Epidermal melanocyte (primary cell): ENCODE measurements around the gene MYRIP.

Experiments used
- DNase-seq: peaks from one replicate; pipeline ENCODE4 v3.0.0; 2011; ENCODE audit warnings: low spot score; ENCODE audit not compliant: insufficient read length

Gene MYRIP

DNA sequence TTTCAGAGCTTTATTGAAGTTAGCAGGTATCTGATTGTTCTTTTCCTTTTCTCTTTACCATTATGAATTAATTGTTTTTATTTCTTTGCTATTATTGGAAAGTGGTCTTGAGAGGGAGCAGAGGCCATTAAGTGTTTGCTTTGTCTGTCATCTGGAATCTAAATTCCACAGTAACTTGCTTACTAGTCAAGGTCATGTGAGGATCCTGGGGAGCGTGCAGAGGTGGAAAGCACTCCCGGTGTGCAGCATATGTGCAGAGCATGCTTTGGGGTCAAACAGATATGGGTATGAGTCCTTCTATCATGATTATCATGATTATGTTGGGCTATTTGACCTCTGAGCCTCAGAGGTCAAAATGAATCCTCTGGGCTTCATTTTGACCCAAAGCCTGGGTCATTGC lies 96.4 kb downstream of the MYRIP start:
- no peak for DNase-seq

DNA sequence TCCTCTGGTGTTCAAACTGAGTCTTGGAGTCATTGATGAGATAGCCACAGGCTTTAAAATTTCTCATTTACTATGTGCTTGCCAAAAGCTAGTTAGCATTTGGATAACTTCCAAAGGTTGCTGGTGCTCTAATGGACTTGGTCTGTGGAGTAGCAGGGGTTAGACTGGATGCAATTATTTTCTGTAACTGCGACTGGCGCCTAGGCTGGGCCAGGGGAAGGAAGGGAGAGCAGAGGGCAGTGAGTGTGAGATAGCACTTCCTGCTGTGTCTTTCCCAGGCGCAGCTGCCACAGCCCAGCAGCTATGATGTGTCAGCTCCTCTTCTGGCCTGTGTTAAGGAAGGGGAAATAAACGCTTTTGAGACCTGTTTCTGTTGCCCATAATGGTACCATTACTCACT lies 98.6 kb downstream of the MYRIP start:
- DNase-seq: no peak

DNA sequence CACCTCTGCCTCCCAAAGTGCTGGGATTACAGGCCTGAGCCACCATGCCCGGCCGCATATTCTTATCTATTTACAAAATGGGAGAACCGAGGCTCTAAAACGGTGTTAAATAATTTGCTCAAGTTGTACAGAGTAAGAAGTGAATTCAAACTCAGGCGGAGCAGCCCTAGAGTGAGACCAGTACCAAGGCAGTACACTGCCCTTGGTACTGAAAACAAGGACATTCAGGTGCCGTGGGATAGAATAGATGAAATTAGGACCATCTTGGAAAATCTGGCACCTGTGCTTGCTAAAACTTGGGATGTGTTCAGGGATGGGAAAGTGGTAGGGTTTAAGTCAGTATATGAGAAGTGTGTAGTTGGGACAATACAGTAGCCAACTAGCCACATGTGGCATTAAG lies 100.7 kb downstream of the MYRIP start:
- DNase-seq: no peak

DNA sequence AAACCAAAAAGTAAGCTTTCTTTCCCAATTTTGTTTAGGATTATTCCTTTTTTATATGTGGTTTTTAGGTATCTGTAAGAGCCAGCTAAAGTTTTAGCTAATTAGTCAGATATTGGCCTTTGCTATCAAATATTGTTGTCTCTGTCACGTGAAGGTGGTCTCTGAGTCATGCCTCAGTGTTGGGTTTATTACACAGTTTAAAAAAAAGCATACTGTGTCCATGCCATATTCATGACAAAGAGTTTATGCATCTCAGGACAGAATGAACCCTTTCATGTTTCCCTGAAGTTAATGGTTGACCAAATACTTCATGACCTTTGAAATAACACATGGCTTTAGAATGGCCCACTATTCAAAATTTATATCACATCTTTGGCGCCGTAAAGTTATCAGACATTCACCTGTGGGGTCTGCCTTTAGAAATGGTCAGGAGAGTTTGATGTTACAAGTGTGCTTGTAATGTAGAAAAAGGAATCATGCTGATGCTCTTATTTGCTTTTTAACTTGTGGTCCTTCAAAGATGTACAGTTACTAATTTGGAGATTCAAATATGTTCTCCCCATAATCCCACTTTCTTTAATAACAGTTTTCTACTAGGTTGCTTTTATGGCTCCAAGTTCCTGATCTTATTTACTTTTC lies 101.5 kb downstream of the MYRIP start:
- no peak for DNase-seq

DNA sequence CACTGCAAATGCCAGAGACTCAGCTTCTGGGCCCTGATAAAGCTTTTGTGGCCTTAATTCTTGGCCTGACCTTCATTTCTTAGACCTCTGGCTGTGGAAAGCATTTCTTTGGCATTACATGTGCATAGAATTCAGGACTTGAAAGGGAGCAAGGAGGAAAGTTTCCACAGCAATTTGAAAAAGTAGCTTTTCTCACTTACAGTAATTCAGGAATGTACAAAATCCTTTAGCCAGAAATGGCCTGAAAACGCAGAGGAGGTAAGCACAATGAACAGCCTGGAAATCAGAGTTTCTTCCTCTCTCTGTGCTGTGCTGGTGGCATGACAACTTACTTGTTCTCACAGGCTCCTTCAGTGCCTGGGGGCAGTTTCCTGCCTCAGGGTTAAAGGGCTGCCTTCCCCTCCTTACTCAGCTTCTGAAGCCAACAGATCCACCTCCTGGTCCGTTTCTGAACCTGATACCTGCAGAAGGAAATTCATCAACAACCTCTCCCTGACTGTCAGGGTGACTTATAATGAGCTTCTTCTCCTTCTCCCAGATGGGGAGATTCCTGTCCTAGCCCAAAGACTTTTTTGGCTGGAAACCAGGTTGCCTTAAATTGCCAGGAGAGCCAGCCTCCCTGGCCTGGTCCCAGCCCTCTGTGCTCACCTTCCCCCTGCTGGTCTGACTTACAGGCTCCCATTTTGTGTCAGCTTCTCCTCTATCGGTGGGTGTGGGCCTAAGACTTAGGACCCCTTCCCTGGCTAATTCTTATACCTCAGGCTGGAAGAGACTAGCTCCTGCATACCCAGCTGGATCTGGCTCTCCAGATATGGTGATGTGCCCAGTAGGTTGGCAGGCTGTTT lies 102.3 kb downstream of the MYRIP start:
- DNase-seq: no peak

DNA sequence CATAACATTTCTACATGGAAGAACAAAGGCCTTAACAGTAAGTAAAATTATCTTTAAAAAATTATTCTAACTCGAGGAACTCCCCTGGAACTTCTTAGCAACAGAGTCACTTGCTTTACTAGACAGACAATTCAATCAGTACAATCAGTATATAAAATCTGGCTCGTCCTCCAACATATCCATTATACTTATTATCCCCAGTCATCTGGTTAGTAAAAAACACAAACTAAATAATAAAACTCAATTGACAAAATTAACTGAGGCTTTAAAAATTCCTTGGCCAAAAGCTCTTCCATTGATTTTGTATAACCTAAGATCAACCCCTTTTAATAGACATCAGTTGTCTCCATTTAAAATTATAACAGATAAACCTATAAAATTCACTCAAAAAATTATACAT lies 105.6 kb downstream of the MYRIP start:
- DNase-seq: no peak

DNA sequence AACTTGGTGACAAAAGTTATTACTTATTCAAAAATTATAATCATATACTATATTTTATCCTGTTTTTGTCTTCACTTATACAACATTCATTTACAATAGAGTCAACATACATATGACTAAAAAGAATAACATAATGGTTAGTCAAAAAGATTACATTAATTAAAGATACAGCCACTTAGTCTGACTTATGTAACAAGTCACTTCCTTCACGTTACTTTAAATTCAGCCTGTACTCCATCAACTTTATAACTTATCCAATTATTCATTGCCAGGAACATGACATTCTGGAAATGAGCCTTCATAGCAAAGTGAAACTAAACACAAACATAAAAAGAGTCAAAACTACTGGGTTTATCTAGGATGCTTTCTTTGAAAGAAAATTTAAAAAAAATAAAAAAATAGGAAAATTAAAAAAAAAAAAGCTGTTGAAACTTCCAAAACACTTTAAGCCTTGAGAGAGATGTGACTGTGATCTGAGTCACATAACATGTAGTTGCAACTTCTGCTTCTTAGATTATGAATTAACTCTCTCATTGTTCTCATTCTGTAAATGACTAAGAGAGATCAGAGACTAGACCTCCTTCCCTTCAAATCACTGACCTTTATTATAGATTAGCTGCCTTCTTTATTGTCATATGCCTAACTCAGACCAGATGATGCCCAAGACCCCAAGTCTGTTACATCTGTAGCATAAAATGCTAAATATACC lies 107.8 kb downstream of the MYRIP start:
- no peak for DNase-seq

DNA sequence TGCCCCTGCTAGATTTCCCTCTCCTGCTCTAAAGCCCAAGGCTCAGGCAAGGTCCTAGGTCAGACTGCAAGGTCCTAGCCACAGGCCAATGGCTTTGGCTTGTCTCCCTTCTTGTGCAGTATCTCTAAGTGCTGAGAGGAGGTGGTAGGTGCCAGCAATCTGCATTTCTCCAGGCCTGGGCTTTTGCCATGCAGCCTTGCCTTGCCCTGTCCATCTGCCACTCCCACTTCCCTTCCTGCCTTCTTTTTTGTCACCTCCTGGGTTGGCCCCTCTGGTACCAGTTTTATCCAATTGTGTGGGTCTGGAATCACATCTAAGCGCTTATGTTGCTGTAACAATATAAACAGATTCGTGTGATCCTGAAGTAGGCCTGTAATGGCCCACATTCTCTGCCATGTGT lies 109.9 kb downstream of the MYRIP start:
- no peak for DNase-seq

DNA sequence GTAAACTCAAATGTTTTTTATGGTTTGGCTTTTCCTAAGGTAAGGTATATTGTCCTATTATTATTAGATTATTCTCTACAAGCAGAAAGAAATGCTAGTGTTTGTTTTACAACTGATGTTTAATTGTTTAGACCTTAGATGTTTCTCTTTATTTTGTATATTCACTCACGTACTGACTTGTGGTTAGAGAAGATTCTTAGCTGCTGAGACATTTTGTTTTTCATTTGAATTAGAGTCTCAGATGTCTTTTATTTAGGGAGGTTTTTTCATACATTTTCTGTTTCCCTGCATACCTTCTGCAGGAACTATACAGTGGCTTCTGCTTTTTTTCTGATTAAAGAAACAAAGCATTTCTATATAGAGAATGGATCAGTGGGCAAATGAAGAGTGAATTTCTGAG lies 110.9 kb downstream of the MYRIP start:
- no peak for DNase-seq

DNA sequence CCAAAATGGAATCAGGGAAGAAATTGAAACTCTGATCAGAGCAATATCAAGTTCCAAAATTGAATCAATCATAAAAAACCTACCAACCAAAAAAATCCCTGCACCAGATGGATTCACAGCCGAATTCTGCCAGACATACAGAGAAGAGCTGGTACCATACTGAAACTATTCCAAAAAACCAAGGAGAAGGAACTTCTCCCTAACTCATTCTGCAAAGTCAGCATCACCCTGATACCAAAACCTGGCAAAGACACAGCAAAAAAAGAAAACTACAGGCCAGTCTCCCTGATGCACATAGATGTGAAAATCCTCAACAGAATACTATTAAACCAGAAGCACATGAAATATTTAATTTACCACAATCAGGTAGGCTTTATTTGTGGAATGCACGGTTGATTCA lies 118.1 kb downstream of the MYRIP start:
- no peak for DNase-seq

DNA sequence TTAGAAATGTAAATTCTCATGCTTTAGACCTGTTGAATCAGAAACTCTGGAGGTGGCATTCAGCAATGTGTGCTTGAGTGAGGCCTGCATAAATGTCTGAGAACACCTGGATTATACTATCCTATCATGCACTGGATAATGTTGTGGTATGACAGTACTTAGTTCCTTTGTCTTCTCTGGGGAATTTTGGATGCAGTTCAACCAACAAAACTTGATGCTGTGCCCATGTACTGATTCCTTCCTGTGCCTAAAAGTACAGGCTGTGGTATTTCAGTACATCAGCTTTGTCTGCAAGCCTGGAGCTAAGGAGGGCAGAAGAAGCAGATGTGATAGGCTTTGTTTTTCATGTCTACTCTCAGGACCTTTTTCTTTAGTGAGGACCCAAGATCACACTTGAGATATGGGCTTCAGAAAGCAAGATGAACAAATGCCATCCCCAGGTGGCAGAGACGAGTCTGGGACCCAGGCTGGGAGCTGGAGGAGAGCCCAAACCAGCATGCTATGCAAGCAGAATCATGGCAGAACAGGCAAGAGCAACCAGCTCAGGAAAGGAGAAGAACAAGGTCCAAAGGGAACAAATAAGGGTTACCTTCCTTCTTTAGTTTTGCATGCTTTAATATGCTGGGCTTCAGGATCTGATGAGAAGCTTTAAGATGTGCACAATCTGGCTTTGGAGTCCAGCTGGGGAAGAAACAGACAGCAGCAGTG lies 124.7 kb downstream of the MYRIP start:
- no peak for DNase-seq

DNA sequence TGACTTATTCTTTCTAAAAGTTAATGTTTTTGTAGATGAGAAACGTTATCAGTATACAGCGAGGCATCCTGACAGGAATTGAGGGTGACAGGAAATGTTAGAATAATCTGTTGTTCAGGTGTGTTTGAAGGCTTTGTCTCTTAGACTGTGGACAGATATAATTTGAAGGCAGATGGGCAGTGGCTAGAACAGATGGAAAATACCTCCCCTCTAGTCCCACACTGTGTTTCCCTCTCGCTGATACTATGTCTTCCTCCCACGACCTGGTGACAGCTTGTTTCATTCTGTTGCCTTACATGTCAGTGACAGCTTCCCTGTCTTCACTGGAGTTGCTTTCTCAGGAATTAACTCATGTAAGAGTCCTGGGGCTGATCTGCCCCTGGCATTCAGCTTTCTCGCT lies 125.3 kb downstream of the MYRIP start:
- DNase-seq: no peak

DNA sequence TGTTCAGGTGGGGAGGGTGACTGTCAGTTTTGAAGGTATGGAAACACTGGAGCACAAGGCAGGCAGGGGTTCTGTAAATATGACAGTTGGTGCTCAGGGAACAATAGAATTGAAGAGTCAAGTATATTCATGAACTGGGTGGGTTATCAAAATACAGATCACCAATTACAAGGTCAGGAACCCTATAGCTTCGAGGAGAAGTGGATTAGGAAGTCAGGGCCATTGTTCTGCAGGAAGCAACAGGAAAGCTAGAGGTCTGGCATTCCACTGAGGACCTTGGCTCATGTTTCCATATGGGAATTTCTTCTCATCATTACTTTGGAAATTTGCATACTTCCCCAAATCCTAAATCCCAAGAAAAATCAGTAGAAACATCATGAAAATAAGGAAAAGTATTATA lies 125.9 kb downstream of the MYRIP start:
- DNase-seq: no peak

DNA sequence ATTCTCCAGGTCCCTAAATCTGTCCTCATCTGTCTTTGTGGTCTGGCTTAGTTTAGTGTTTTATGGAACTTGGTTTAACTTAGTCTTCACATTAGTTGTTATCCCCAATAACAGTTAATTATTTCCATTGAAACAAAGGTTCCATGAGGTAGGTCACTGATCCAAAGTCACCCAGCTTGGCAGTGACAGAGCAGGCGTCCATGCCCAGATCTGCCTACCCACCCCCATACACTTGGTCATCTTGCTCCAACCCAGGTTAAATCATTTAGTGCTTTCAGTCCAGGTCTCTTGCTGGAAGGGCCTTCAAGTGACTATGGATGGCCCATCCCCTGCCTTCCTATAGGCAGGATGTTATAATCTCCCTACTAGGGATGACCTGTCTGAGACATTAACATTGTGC lies 127.4 kb downstream of the MYRIP start:
- no peak for DNase-seq

DNA sequence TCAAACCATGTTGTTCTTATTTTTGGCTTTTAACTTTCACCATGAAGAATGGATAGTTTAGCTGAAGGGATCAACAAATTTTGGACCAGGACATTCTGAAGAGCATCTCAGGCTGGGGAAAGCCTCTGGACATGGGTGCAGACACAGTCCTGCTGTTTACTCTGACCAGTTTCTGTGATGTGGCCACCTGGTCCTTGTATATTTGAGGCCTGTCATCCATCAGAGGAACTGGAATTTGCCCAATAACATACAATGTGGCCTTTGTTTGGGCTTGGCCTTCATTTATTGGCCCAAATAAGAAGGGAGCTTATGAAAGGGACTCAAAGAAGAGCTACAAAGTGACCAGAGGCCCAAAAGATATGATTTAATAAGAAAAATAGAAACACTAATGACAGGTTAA lies 127.9 kb downstream of the MYRIP start:
- DNase-seq: no peak

DNA sequence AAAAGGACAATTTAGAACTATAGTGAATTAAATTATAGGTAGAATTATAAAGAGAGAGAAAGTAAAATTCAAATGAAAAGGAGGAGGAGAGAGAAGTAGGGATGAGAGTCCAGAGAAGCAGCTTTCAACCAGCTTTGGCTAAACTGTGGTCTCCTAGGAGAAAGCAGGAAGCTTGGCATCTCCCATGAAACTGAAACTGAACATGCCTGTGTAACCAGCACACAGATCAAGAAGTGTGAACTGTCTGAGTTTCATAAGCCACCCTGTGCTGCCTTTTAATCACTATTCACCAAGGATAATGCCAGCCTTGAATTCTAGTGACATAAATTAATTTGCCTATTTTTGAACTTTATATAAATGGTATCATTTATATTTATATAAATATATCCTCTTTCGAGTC lies 128.5 kb downstream of the MYRIP start:
- DNase-seq: no peak

DNA sequence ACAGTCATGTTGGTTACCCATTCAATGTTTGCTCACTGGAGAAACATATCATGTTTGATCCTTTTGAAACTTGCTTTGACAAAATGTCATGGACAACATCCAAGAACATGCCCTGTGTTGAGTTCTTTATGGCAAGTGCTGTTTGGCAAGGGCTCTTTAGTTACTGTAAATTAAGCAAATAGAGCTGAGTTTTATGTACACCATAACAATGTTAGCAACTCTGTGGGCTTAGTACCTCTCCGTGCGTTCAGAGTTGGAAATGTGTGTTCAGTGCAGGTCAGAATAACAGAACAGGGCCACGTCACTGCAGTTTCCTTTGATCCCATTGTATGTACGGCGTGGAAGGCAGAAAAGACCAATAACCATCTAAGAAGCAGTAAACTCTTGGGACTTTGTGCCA lies 132.5 kb downstream of the MYRIP start:
- no peak for DNase-seq

DNA sequence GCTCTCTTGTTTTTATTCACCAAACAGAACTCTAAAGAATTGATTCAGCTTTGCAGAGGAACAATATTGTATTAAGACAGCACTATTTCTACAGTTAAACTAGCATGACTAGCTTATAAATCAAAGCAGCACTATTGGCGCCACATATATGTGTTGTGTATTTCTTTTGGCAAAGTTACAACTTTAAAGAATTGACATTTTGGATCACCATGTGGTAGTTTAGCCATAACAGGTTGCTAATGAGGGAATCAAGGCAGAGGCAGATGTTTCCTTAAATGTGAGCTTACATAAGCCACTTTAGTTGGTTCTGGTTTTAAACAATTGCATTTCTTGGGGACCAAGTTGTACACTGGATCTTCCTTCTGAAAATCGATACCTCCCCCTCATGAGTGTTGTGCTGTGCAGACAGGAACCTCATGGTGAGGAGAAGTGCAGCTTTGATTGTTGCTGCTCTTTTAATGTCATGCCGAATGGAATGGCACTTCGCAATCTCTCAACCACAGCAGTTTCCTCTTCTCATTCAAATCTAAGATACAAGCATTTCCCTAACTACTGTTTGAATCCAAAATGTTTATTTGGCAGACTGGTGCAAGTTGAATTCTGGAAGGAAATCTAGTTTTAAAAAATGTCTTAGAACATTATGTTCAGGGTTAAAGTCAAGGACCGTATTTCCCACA lies 151.2 kb downstream of the MYRIP start:
- no peak for DNase-seq

DNA sequence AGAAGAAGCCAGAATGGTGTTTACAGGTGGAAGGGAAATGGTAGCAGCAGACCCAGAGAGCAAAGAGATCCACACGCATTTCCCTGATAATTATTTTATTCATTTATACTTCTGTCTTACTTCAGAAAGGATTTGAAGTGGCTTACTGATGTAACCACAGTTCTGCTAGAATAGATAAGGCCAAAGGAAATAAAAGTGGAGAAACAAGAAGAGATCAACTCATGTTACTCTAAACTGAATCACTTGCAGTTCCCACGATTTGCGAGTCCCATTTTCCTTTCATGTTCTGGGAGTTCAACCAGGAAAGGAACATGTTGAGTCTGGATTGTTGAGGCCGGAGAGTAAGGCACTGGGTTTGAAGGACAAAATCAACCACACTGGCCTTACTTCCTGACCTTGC lies 151.8 kb downstream of the MYRIP start:
- no peak for DNase-seq

DNA sequence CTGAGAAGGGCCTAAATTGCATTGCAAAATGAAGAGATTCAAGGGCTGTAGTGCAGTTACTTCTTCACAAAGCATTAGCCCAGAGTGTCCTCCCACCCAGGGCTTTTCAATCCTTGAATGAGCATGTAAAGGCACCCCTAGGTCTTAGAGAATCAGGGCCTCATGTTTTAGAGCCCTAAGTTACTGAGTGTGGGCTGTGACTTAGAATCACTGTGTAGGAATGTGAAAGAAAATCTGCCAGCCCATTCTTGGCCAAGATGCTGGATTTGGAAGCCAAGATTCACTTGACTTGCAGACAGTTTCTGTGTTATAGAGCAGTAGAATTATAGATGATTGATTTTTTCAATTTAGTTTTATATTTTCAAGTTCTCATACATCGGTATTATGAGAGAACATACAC lies 153.2 kb downstream of the MYRIP start:
- DNase-seq: no peak

DNA sequence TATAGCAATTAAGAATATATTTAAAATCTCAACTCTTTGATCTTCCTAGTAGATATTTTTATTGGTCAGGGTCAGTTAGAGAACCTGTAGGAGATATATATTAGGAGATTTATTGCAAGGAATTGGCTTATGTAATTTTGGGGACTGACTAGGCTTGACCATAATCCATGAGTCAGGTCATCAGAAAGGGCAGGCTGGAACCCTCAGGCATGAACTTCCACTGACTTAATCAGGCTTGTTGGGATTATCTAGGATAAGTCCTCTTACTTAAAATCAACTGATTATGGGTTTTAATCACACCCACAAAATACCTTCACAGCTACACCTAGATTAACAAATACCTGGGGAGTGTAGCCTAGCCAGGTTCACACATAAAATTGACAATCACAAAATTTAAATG lies 156.1 kb downstream of the MYRIP start:
- no peak for DNase-seq
